D721Med (cell line): ENCODE data around the gene ERCC2.
"Not testable (repeated sequence)": the region's sequence is repeated elsewhere in the genome, so short reads cannot be mapped to it uniquely, and the experiment has no call there.

Experiments used
- DNase-seq: peaks from one replicate; pipeline ENCODE4 v3.0.0; 2011; ENCODE audit warnings: low spot score; ENCODE audit not compliant: insufficient read length
- FAIRE-seq: peaks from 2 replicates; lab custom pipeline; 2011; peaks lifted over from hg19 to GRCh38; lab: Jason Lieb, UNC
- TF ChIP-seq, protein P1 (sequence below): IDR thresholded peaks from 2 replicates; pipeline ENCODE4 v1.5.1; 2012; ENCODE audit warnings: mild to moderate bottlenecking, control low read depth; ENCODE audit not compliant: insufficient read depth; ENCODE audit errors: missing control alignments

The ERCC2 gene

DNA sequence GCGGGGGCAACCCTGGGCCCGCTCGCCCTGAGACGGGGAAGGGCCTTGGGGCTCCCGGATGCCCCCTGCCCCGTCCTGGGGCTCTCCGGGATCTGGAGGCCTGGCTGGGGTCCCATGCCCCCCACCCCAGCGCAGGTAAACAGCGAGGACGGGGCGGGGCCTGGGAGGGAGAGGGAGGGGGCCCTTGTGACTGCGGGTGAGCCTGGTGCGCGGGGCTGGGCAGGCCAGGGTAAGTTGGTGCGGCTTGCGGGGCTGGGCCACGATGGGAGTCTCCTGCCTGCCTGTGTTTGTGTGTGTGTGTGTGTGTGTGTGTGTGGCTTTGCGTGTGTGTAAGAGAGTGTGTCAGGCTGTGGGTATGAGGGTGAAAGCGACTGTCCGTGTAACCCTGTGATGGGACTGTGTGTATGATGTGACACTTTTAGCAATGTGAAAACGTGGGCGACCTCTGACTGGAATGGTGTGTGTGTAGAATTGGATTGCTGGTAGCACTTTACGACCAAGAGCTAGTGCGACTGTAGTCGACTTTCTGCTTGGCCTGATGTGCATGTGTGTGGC, 29.4 kb downstream of the ERCC2 start:
- DNase-seq (no peak), FAIRE-seq (no peak)
- TF ChIP-seq, protein P1, sequence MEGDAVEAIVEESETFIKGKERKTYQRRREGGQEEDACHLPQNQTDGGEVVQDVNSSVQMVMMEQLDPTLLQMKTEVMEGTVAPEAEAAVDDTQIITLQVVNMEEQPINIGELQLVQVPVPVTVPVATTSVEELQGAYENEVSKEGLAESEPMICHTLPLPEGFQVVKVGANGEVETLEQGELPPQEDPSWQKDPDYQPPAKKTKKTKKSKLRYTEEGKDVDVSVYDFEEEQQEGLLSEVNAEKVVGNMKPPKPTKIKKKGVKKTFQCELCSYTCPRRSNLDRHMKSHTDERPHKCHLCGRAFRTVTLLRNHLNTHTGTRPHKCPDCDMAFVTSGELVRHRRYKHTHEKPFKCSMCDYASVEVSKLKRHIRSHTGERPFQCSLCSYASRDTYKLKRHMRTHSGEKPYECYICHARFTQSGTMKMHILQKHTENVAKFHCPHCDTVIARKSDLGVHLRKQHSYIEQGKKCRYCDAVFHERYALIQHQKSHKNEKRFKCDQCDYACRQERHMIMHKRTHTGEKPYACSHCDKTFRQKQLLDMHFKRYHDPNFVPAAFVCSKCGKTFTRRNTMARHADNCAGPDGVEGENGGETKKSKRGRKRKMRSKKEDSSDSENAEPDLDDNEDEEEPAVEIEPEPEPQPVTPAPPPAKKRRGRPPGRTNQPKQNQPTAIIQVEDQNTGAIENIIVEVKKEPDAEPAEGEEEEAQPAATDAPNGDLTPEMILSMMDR, result no peak

DNA sequence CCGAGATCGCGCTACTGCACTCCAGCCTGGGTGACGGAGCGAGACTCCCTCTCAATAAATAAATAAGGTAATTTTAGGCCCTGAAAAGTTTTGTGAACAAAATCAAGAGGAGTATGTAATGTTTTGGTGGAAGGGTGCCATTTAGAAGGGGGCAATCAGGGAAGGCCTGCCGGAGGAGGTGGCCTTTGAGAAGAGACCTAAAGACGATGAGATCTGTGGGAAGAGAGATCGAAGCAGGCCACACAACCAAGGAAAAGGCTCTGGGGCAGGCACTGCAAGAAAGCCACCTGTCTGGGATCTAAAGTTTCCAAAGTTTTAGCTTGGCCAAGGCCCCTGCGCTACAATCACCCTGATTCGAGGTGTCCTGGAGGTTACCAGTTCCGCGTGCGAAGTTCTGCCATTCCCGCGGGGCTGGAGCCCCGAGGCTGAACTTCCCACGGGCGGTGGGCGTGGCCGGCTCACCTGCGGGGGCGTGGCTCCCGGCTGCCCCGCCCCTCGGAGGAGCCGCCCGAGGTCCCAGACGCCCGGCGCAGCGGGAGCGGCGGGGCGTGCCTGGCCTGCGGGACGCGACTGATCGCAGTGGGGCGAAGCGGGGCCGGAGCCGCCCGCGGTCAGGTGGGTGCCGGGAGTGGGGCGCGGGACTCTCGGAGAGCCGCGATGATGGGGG, 30.0 kb downstream of the ERCC2 start, which contains the start of gene KLC3:
Gene KLC3 (plus strand): TSS at position 519 of the 667 bp plus-strand sequence. CDS start 4,792 bp downstream, outside the sequence.
- no peak for DNase-seq
- TF ChIP-seq, protein P1, result no peak
- no peak for FAIRE-seq

DNA sequence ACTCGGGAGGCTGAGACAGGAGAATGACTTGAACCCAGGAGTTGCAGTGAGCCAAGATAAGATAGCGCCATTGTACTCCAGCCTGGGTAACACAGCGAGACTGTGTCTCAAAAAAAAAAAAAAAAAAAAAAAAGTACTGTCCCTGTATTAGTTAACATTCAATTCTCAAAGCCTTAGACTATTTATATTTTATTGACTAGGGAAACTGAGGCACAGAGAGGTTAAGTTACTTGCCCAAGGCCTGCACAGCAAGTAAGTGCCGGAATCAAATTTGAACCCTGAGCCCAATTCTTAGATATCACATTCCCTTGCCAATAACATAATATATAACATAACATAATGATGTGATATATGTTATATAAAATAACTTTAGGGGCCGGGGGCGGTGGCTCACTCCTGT, 30.7 kb downstream of the ERCC2 start:
- TF ChIP-seq, protein P1, result no peak
- DNase-seq, result no peak
- FAIRE-seq, result no peak

DNA sequence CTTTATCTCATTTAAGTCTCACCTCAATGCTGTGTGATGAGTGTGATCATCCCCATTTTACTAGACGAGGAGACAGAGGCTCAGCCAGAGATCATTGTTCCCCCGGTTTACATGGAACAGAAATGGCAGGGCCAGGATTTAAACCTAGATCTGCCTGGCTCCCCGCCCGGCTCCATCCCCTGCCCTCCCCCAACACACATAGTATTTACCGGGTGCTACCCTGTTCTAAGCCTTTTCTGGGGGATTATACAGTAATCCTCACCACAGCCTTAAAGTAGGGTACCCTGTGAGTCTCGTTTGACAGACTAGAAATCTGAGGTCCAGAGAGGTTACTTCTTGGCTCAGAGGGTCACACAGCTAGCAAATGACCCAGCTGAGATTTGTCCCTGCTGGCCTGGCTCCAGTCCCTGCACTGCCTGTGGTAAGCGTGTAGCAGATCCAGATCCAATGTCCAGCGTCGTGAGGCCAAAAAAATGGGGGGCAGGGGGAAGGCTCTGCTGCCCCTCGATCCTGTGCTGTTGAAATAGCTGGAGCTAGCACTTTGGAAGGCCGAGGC, 33.6 kb downstream of the ERCC2 start:
- no peak for FAIRE-seq
- TF ChIP-seq, protein P1, result no peak
- DNase-seq, result no peak

DNA sequence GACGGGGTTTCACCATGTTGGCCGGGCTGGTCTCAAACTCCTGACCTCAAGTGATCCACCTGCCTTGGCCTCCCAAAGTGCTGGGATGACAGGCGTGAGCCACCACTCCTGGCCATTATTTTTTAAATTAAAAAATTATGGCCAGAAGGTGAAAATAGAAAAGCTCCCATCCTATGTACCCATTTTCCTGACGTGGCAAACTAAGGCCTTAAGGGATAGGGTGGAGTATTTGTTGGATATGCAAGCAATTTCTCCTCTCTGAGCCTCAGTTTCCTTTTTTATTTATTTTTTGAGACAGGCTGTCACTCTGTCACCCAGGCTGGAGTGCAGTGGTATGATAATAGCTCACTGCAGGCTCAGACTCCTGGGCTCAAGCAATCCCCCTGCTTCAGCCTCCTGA, 35.5 kb downstream of the ERCC2 start:
- FAIRE-seq, result not testable (repeated sequence)

DNA sequence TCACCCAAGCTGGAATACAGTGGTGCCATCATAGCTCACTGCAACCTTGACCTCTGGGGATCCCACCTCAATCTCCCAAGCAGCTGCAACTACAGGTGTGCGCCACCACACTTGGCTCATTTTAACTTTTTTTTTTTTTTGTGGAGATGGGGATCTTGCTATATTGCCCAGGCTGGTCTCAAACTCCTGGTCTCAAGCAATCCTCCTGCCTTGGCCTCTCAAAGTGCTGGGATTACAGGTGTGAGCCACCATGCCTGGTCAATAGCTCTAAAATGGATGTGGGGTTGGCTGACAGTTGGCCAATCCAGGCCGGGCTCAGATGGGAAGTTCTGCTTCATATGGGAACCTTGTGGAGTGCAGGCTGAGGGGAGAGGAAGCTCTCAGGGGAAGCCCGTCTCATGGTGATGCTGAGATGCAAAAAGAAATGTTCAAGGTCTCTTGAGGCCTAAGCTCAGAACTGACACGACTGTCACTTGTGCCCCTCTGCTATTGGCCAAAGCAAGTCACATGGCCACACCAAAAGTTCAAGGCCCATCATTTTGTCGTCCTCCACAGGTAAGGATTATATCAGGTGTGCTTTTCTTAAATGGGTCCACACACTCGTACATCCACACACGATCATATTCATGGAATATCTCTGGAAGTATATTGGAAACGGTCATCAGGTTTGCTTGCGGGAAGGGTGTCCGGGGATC, 36.6 kb downstream of the ERCC2 start:
- no peak for FAIRE-seq
- TF ChIP-seq, protein P1, result no peak

More for the DNA sequence above, 35.5 kb downstream of the ERCC2 start:
- not testable (repeated sequence) for DNase-seq

DNA sequence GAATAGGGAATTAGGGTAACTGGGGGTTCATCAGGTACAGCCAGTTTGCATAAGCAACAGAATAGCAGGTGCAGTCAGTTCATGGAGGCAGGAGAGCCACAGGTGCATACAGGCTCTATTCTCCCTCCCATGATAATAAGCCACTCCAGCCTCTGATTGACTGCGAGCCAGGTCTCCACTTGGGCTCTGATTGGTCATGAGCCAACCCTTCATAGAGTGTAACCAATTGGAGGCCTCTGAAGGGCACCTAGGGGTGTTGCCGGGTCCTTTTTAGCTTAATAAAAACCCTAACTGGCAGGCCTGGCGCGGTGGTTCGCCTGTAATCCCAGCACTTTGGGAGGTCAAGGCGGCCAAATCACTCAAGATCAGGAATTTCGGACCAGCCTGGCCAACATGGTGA, 39.0 kb downstream of the ERCC2 start:
- TF ChIP-seq, protein P1, result no peak
- DNase-seq (no peak), FAIRE-seq (no peak)

More for the DNA sequence above, 36.6 kb downstream of the ERCC2 start:
- DNase-seq, result no peak
